Panc1 (cell line): ENCODE data around the gene NIT1. TPM values are rescaled to one million over a fixed set of nuclear protein-coding genes. Genes with fewer than 3 reads are reported as not detected.

Source experiments
- ATAC-seq: fragments of 200-7000 bp; cut with Tn5 transposase; 2 replicates; pipeline ENCODE4 v1.9.1; 2020; ENCODE audit warnings: mild to moderate bottlenecking, moderate library complexity
- BruUV-seq: library from RNA; stranded (reverse); fragments of 400-500 nt; replicated peaks from 2 replicates; lab custom pipeline; 2021; lab: Mats Ljungman, UMichigan
- CTCF ChIA-PET: fragments of 300-600 bp; sonication (Branson Sonifier 250); formaldehyde crosslinking; loops from one replicate; lab custom pipeline; 2022; ENCODE audit warnings: antibody characterized with exemption; lab: Charles Lee
- POLR2A ChIA-PET: fragments of 300-600 bp; sonication (Branson Sonifier 250); formaldehyde crosslinking; loops from one replicate; lab custom pipeline; 2022; ENCODE audit warnings: antibody characterized with exemption; lab: Charles Lee
- DNase-seq: peaks from one replicate; pipeline ENCODE4 v3.0.0-alpha.2; 2010; ENCODE audit warnings: low read depth, low spot score
- H3K27ac ChIP-seq: 2 replicates; pipeline ENCODE4 v1.5.1; 2011; ENCODE audit warnings: mild to moderate bottlenecking, low read length, inconsistent platforms
- H3K27me3 ChIP-seq: fragments of 200-500 bp; sonication (Bioruptor generic); 2 replicates; pipeline ENCODE4 v1.6.0; 2014; ENCODE audit warnings: low read length, inconsistent platforms; ENCODE audit not compliant: control insufficient read depth, insufficient read depth
- H3K36me3 ChIP-seq: fragments of 200-500 bp; sonication (Bioruptor generic); 2 replicates; pipeline ENCODE4 v1.5.1; 2014; ENCODE audit warnings: inconsistent platforms, mild to moderate bottlenecking, low read length, moderate library complexity; ENCODE audit not compliant: control insufficient read depth, insufficient read depth
- H3K4me1 ChIP-seq: 2 replicates; pipeline ENCODE4 v1.5.1; 2011; ENCODE audit warnings: inconsistent platforms, mild to moderate bottlenecking, low read length, moderate library complexity; ENCODE audit not compliant: control insufficient read depth, insufficient read depth
- H3K4me3 ChIP-seq, 2 experiments: 2 replicates each; pipeline ENCODE4 v1.5.1; 2011 to 2012; ENCODE audit warnings: low read depth in 2 of 2, low read length in 2 of 2, mild to moderate bottlenecking in 2 of 2, inconsistent platforms in 1 of 2, moderate library complexity in 1 of 2
- H3K9me3 ChIP-seq: fragments of 200-500 bp; sonication (Bioruptor generic); 2 replicates; pipeline ENCODE4 v1.5.1; 2014; ENCODE audit warnings: low read depth, mild to moderate bottlenecking, inconsistent platforms, low read length, moderate library complexity; ENCODE audit not compliant: control insufficient read depth, insufficient read depth
- POLR2AphosphoS5 ChIP-seq: IDR thresholded peaks from 2 replicates; pipeline ENCODE4 v1.6.1; 2012; ENCODE audit warnings: mild to moderate bottlenecking, low read depth, low read length, moderate library complexity
- SIN3A ChIP-seq: IDR thresholded peaks from 2 replicates; pipeline ENCODE4 v1.6.1; 2012; ENCODE audit warnings: low read depth, mild to moderate bottlenecking, low read length, moderate library complexity, borderline replicate concordance; ENCODE audit not compliant: insufficient read depth
- TCF7L2 ChIP-seq: IDR thresholded peaks from 2 replicates; pipeline ENCODE4 v1.6.1; 2011; ENCODE audit warnings: mild to moderate bottlenecking, low read depth, low read length, inconsistent platforms
- in situ Hi-C: cut with HindIII; loops from 2 replicates; pipeline ENCODE4 v1.10.0; 2016; ENCODE audit warnings: low sequenced_read_pairs, low pct_unique_long_range_greater_than_20kb
- intact Hi-C: fragments of 100-400 bp; cut with micrococcal nuclease; formaldehyde crosslinking; loops from one replicate; pipeline ENCODE4 v1.10.0; 2022; ENCODE audit not compliant: unreplicated experiment
- total RNA-seq: library from RNA; stranded (reverse); gene quantifications from one replicate; pipeline ENCODE4 v1.2.1, GENCODE V29; 2021; ENCODE audit not compliant: unreplicated experiment
- TF ChIP-seq, protein P1 (sequence below): fragments of 450-650 bp; IDR thresholded peaks from 2 replicates; pipeline ENCODE4 v1.5.1; 2017; ENCODE audit warnings: mild to moderate bottlenecking
- TF ChIP-seq, protein P2 (sequence below), 2 experiments: IDR thresholded peaks; 2 replicates each; pipeline ENCODE4 v1.6.1; 2011 to 2012; ENCODE audit warnings: low read depth in 2 of 2, control low read depth in 1 of 2, low read length in 1 of 2, mild to moderate bottlenecking in 1 of 2, moderate library complexity in 1 of 2; ENCODE audit not compliant: insufficient read depth in 1 of 2

Gene NIT1
- total RNA-seq, 1 experiment from 2014 or later = 31.3 TPM

DNA sequence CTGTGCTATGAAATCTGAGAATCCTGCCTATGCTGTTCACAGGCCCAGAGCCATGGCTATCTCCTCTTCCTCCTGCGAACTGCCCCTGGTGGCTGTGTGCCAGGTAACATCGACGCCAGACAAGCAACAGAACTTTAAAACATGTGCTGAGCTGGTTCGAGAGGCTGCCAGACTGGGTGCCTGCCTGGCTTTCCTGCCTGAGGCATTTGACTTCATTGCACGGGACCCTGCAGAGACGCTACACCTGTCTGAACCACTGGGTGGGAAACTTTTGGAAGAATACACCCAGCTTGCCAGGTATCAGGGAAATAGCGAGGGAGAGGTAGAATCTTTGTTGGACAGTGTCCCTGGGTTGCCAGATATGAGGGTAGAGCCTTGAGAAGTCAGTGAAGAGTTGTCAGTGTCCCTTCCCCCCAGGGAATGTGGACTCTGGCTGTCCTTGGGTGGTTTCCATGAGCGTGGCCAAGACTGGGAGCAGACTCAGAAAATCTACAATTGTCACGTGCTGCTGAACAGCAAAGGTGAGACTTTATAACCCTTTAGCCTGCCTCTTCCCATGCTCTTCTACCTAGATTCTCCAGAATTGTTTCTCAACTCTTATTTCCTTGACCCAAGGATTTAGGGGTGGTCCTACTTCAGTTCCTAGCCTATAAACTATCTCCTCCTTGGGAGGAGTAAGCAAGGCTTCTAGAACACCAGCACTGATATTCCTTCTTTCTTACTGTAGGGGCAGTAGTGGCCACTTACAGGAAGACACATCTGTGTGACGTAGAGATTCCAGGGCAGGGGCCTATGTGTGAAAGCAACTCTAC lies 1.4 kb downstream of the NIT1 start:
- H3K4me1 ChIP-seq = peaks cover 36% of the 10 kb centered on the region
- DNase-seq (no peak), ATAC-seq (peak; percentile 72)
- TF ChIP-seq TCF7L2 = no peak
- TF ChIP-seq, protein P1, sequence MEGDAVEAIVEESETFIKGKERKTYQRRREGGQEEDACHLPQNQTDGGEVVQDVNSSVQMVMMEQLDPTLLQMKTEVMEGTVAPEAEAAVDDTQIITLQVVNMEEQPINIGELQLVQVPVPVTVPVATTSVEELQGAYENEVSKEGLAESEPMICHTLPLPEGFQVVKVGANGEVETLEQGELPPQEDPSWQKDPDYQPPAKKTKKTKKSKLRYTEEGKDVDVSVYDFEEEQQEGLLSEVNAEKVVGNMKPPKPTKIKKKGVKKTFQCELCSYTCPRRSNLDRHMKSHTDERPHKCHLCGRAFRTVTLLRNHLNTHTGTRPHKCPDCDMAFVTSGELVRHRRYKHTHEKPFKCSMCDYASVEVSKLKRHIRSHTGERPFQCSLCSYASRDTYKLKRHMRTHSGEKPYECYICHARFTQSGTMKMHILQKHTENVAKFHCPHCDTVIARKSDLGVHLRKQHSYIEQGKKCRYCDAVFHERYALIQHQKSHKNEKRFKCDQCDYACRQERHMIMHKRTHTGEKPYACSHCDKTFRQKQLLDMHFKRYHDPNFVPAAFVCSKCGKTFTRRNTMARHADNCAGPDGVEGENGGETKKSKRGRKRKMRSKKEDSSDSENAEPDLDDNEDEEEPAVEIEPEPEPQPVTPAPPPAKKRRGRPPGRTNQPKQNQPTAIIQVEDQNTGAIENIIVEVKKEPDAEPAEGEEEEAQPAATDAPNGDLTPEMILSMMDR = peak; percentile 72
- no TSS peak for BruUV-seq
- no peaks in the 10 kb centered on the region for H3K9me3 ChIP-seq
- no peaks in the 10 kb centered on the region for H3K27me3 ChIP-seq
- H3K27ac ChIP-seq = peak overlapping the region; percentile 98
- ChIA-PET CTCF (interaction anchor here (0.6 kb wide), 1 partner anchor 17 kb away, joined by 3 read pairs; no protein-coding TSS in a partner anchor), POLR2A (no interaction called here)
- peaks cover 19% of the 10 kb centered on the region for H3K36me3 ChIP-seq
- intact Hi-C loops (no loop called here), in situ Hi-C loops (no loop called here)
- H3K4me3 ChIP-seq = peak overlapping the region; percentile 100

DNA sequence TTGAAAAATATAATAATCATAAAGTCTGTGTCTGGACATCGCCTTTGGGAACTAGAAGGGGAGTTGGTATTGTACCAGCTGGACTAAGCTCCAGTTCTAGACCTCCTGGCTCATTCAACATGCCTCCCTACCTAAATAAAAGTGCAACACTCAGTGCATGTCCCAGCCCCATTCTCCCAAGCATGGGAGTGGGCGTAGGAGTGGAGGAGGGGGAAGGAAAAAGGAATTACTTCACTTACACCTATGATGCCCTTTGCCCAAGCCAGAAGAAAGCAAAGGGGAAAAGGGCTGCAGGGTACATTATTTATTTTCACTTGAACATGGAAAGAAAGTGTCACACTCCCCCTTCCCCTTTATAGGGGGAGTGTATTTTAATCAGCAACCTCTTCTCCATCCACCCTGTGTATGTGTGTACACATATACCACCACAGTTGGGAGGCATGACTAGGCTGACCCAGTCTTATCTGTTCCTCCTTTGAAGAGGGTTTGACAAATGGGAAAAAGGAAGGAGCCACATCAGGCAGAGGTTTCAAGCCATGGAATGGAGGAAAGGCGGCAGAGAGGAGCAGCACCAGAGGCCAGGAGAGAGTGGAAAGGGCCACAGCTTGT lies 3.2 kb downstream of the NIT1 start:
- no peak overlapping the region for H3K4me3 ChIP-seq
- H3K9me3 ChIP-seq = no peaks in the 10 kb centered on the region
- ChIA-PET POLR2A (interaction anchor here (0.5 to 0.6 kb wide), 2 partner anchors 107 to 784 kb away, joined by 4 to 9 read pairs; no protein-coding TSS in a partner anchor), CTCF (interaction anchor here (0.7 to 1.0 kb wide), 2 partner anchors 24 to 928 kb away, joined by 4 to 6 read pairs; no protein-coding TSS in a partner anchor)
- in situ Hi-C loops (no loop called here), intact Hi-C loops (no loop called here)
- no peak for ATAC-seq
- no TSS peak for BruUV-seq
- H3K36me3 ChIP-seq = peaks cover 19% of the 10 kb centered on the region
- peaks cover 23% of the 10 kb centered on the region for H3K4me1 ChIP-seq
- H3K27me3 ChIP-seq = no peaks in the 10 kb centered on the region
- H3K27ac ChIP-seq = no peak overlapping the region
- DNase-seq = no peak
- no peak for TF ChIP-seq SIN3A
- TF ChIP-seq, protein P1 = no peak
- TF ChIP-seq, protein P2, sequence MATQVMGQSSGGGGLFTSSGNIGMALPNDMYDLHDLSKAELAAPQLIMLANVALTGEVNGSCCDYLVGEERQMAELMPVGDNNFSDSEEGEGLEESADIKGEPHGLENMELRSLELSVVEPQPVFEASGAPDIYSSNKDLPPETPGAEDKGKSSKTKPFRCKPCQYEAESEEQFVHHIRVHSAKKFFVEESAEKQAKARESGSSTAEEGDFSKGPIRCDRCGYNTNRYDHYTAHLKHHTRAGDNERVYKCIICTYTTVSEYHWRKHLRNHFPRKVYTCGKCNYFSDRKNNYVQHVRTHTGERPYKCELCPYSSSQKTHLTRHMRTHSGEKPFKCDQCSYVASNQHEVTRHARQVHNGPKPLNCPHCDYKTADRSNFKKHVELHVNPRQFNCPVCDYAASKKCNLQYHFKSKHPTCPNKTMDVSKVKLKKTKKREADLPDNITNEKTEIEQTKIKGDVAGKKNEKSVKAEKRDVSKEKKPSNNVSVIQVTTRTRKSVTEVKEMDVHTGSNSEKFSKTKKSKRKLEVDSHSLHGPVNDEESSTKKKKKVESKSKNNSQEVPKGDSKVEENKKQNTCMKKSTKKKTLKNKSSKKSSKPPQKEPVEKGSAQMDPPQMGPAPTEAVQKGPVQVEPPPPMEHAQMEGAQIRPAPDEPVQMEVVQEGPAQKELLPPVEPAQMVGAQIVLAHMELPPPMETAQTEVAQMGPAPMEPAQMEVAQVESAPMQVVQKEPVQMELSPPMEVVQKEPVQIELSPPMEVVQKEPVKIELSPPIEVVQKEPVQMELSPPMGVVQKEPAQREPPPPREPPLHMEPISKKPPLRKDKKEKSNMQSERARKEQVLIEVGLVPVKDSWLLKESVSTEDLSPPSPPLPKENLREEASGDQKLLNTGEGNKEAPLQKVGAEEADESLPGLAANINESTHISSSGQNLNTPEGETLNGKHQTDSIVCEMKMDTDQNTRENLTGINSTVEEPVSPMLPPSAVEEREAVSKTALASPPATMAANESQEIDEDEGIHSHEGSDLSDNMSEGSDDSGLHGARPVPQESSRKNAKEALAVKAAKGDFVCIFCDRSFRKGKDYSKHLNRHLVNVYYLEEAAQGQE (IDR thresholded peaks at IDR 0.05; ENCODE audit: insufficient read depth in 1 of 2, low read depth in 2 of 2, low read length in 1 of 2) = no peak
- no peak for TF ChIP-seq TCF7L2
- TF ChIP-seq POLR2AphosphoS5 = no peak; the same call in 1 of the 2 replicates
